ENCODE results near the gene RBMS1. TPM values are rescaled to one million over a fixed set of nuclear protein-coding genes. Genes with fewer than 3 reads are reported as not detected.

RBMS1 gene
- total and polyA plus RNA-seq, 2 of the 4 experiments (the other 2 are of a cell fraction), result 43.5 to 64.9 TPM

- Histone ChIP-seq H2AK9ac (replicated peaks; ENCODE audit: low read depth, low read length, poor library complexity) (no peak overlapping the region), H3K4me3 (ENCODE audit: insufficient read depth, low read depth, low read length) (no peak overlapping the region), H2AK5ac (ENCODE audit: low read depth, low read length) (no peak overlapping the region), H3K79me1 (ENCODE audit: low read depth in 1 of 2, low read length in 2 of 2) (peaks cover 22 to 57% of the 10 kb centered on the region in 2 experiments), H3K4ac (ENCODE audit: low read depth, low read length) (no peak overlapping the region), H2BK120ac (ENCODE audit: low read depth, low read length) (no peak overlapping the region), H3K18ac (ENCODE audit: low read depth, low read length) (no peak overlapping the region), H3K9ac (ENCODE audit: low read depth, low read length) (no peak overlapping the region), H3K9me1 (ENCODE audit: insufficient read depth, low read length) (peaks cover 12% of the 10 kb centered on the region), H3K14ac (replicated peaks; ENCODE audit: low read depth, low read length) (no peak overlapping the region), H3K36me3 (ENCODE audit: control insufficient read depth, insufficient read depth, low read length) (peaks cover 58% of the 10 kb centered on the region), H3K4me1 (ENCODE audit: control insufficient read depth, insufficient read depth, low read length) (peaks cover 12% of the 10 kb centered on the region), H3K56ac (ENCODE audit: extremely low read depth, insufficient read depth, low read length) (no peak overlapping the region), H3K27ac (ENCODE audit: insufficient read depth, low read length) (no peak overlapping the region), H2BK5ac (ENCODE audit: low read depth, low read length, poor library complexity, severe bottlenecking) (no peak overlapping the region), H3K4me2 (ENCODE audit: low read depth, low read length) (no peak overlapping the region), H4K5ac (ENCODE audit: low read depth, low read length) (no peak overlapping the region), H2BK20ac (ENCODE audit: low read depth, low read length) (no peak overlapping the region), H4K20me1 (ENCODE audit: insufficient read depth, low read length) (no peaks in the 10 kb centered on the region), H2BK15ac (ENCODE audit: low read depth, low read length) (no peak overlapping the region), H4K8ac (ENCODE audit: low read depth in 2 of 2, low read length in 2 of 2) (no peak overlapping the region), H3K27me3 (ENCODE audit: control insufficient read depth, insufficient read depth, low read length) (no peaks in the 10 kb centered on the region), H4K91ac (ENCODE audit: insufficient read depth, low read depth, low read length) (no peak overlapping the region), H2AFZ (replicated peaks; ENCODE audit: low read length, poor library complexity) (no peak overlapping the region), H3K23ac (ENCODE audit: low read depth, low read length) (no peak overlapping the region), H3K9me3 (ENCODE audit: control insufficient read depth, insufficient read depth, low read length) (no peaks in the 10 kb centered on the region)
- DNase-seq, result no peak
- in situ Hi-C loops (cut with MboI; ENCODE audit: low sequenced_read_pairs) (no loop called here), dilution Hi-C loops (cut with HindIII; ENCODE audit: low sequenced_read_pairs, unreplicated experiment) (no loop called here), intact Hi-C loops (cut with micrococcal nuclease) (no loop called here)
- CTCF ChIA-PET, result no interaction called here
- TF ChIP-seq CTCF (conservative IDR thresholded peaks at IDR 0.05; ENCODE audit: low read depth, low read length) (no peak), SMC3 (IDR thresholded peaks at IDR 0.05; ENCODE audit: low read depth, low read length) (no peak), CHD1 (IDR thresholded peaks at IDR 0.05; ENCODE audit: low read depth, low read length) (no peak), RCOR1 (IDR thresholded peaks at IDR 0.05; ENCODE audit: insufficient replicate concordance, low read length) (no peak), POLR2A (IDR thresholded peaks at IDR 0.05; ENCODE audit: low read depth, low read length) (no peak), NFE2L2 (IDR thresholded peaks at IDR 0.05; ENCODE audit: low read depth, low read length) (no peak), USF2 (IDR thresholded peaks at IDR 0.05; ENCODE audit: low read depth, low read length) (no peak), CEBPB (IDR thresholded peaks at IDR 0.05; ENCODE audit: low read depth, low read length) (no peak), ELK1 (IDR thresholded peaks at IDR 0.05; ENCODE audit: borderline replicate concordance, low read depth, low read length) (no peak)
- no peak for ATAC-seq (ENCODE audit: low read depth)
- no CpG with 5 or more reads among the region's 5 CpGs for WGBS, 2 experiments (ENCODE audit: extremely low coverage in 2 of 2, insufficient read length in 1 of 2)
- POLR2A ChIA-PET (ENCODE audit: unreplicated experiment), result no interaction called here
- no TSS peak for BruUV-seq (replicated peaks)
Measured at GRCh38 chr2:160286551-160286950, 207.1 kb downstream of the RBMS1 start.

All from IMR-90 (cell line).